ENCODE results near the gene ABI1. TPM values are rescaled to one million over a fixed set of nuclear protein-coding genes. Genes with fewer than 3 reads are reported as not detected.

Gene ABI1
- total RNA-seq, 2 experiments from 2014 or later = 54.5 to 54.6 TPM

DNA sequence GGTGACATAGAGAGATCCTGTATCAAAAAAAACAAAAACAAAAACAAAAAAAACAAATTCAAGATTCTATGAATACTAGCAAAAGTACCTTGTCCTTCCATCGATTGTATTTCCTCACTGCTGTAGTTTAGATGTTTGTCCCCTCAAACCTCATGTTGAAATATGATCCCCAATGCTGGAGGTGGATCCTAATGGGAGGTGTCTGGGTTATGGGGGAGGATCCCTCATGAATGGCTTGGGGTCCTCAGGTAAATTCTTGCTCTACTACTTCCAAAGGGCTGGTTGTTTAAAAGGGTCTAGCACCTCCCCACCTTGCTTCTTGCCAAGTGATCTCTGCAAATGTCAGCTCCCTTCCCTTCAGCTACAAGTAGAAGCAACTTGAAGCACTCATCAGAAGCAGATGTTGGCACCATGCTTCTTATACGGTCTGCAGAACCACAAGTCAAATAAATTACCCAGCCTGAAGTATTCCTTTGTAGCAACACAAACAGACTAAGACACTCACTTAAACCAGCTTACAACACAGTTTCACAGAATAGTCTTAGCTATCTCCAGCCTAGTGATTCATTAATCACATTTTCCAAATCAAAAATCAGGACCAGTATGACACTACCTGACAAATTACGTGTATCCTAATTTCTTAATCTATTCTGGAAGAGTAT, 20.7 kb downstream of the ABI1 start:
- Mint-ChIP-seq H3K27ac (no peak overlapping the region), H3K4me3 (no peak overlapping the region)

DNA sequence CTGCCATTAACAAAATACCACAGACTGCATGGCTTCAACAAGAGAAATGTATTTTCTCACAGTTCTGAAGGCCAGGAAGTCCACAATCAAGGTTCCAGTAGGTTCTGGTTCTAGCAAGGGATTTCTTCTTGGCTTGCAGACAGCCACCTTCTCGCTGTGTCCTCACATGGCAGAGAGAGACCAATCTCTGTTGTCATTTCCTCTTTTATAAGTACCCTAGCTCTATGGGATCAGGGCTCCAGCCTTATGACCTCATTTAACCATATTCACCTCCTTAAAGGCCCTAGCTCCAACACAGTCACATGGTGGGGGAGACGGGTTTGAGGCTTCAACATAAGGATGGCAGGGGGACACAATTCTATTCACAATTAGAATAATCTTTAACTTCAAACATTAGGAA, 23.6 kb downstream of the ABI1 start:
- no peaks in the 10 kb centered on the region for H3K27me3 Mint-ChIP-seq
- peaks cover 5% of the 10 kb centered on the region for H3K9me3 Mint-ChIP-seq
- POLR2A ChIA-PET = no interaction called here
- DNase-seq (no peak), ATAC-seq (ENCODE audit: low read depth) (no peak)
- peaks cover 16% of the 10 kb centered on the region for H3K4me1 Mint-ChIP-seq
- no peak overlapping the region for H3K4me3 Mint-ChIP-seq
- H3K27ac Mint-ChIP-seq = no peak overlapping the region
- H3K36me3 Mint-ChIP-seq = peaks cover 41% of the 10 kb centered on the region

More for the DNA sequence above, 20.7 kb downstream of the ABI1 start:
- H3K4me1 Mint-ChIP-seq = peaks cover 27% of the 10 kb centered on the region
- peaks cover 39% of the 10 kb centered on the region for H3K36me3 Mint-ChIP-seq
- H3K9me3 Mint-ChIP-seq = peaks cover 5% of the 10 kb centered on the region
- ATAC-seq (ENCODE audit: low read depth) (no peak), DNase-seq (no peak)
- POLR2A ChIA-PET = interaction anchor here (0.7 kb wide), 1 partner anchor 18 kb away, joined by 3 read pairs; no protein-coding TSS in a partner anchor
- H3K27me3 Mint-ChIP-seq = no peaks in the 10 kb centered on the region

DNA sequence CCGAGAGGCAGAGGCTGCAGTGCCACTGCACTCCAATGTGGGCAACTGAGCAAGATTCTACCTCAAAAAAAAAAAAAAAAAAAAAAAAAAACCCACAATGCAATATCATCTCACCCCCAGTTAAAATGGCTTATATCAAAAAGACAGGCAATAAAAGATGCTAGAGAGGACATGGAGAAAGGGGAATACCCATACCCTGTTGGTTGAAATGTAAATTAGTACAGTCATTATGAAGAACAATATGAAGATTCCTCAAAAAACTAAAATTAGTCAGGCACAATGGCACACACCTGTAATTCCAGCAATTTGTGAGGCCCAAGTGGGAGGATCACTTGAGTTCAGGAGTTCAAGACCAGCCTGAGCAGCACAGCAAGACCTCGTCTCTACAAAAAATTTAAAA, 25.7 kb downstream of the ABI1 start:
- Mint-ChIP-seq H3K36me3 (peaks cover 48% of the 10 kb centered on the region), H3K4me3 (no peak overlapping the region), H3K27ac (no peak overlapping the region), H3K27me3 (no peaks in the 10 kb centered on the region), H3K4me1 (peaks cover 12% of the 10 kb centered on the region), H3K9me3 (peaks cover 10% of the 10 kb centered on the region)
- ATAC-seq (ENCODE audit: low read depth) = no peak
- DNase-seq = no peak
- POLR2A ChIA-PET = interaction anchor here (0.7 kb wide), 1 partner anchor 138 kb away, joined by 8 read pairs; no protein-coding TSS in a partner anchor

DNA sequence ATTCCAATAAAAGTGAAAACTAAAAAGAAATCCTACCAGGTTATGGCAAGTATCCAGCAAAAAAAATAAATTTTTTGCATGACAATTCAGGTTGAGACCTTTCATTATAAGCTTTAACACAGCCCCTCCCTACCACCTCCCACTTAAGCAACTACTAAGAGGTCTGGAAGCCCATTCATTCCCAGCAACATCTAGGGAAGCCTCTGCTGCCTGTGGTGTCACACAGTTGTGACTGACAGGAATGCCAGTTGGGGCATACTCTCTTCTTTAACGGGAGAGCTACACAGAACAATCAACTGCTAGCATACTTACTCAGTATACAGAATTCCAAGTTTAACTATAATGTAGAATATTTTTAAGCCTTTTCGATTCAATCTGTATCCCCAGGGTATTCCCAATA, 27.8 kb downstream of the ABI1 start:
- H3K27me3 Mint-ChIP-seq = no peaks in the 10 kb centered on the region
- DNase-seq (no peak), ATAC-seq (ENCODE audit: low read depth) (no peak)
- POLR2A ChIA-PET = no interaction called here
- peaks cover 17% of the 10 kb centered on the region for H3K4me1 Mint-ChIP-seq
- no peak overlapping the region for H3K4me3 Mint-ChIP-seq
- no peak overlapping the region for H3K27ac Mint-ChIP-seq
- H3K36me3 Mint-ChIP-seq = peaks cover 46% of the 10 kb centered on the region
- H3K9me3 Mint-ChIP-seq = peaks cover 10% of the 10 kb centered on the region

DNA sequence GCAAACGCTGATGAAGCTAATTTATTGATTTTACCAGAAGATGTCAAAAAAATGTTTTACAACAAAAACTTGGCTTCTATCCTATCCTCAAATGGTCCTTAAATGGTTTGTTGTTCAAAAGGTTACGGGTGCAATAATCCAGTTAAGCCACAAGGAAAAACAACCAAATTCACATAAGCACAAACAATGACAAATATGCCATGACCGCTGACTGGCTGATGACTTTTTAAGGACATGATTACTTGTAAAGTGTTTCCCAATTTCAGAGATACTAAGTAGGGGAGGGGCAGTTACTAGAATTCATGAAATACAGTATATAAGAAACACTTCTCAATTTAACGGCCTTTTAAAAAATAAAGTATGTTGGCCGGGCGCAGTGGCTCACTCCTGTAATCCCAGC, 28.8 kb downstream of the ABI1 start:
- ATAC-seq (ENCODE audit: low read depth) = no peak
- Mint-ChIP-seq H3K9me3 (peaks cover 10% of the 10 kb centered on the region), H3K4me1 (peaks cover 18% of the 10 kb centered on the region), H3K4me3 (no peak overlapping the region), H3K27ac (no peak overlapping the region), H3K36me3 (peaks cover 43% of the 10 kb centered on the region), H3K27me3 (no peaks in the 10 kb centered on the region)
- no peak for DNase-seq
- POLR2A ChIA-PET = interaction anchor here (0.6 kb wide), 1 partner anchor 95 kb away, joined by 3 read pairs; no protein-coding TSS in a partner anchor

DNA sequence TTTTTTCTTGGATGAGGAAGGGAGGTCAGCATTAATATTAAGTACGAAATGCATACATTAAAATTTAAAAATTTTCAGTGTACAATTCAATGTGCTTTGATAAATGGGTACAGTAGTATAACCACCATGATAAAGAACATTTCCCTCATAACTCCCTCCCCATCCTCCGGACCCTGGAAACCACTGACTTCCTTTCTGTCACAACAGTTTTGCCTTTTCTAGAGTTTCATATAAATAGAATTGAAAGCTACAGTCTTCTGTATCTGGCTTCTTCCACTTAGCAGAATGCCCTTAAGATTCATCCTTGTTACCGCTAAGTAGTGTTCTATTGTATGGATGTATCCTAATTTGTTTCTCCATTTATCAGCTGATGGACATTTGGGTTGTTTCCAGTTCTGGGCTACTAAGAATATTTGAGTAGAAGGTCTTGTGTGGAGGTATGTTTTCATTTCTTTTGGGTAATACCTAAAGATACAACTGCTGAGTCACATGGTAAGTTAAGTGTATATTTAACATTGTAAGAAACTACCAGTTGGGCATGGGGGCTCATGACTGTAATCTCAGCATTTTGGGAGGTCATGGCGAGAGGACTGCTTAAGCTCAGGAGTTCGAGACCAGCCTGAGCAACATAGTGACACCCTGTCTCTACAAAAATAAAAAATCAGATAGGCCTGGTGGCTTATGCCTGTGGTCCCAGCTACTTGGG, 30.8 kb downstream of the ABI1 start:
- Mint-ChIP-seq H3K4me1 (peaks cover 18% of the 10 kb centered on the region), H3K36me3 (peaks cover 32% of the 10 kb centered on the region), H3K9me3 (peaks cover 6% of the 10 kb centered on the region), H3K27me3 (no peaks in the 10 kb centered on the region), H3K27ac (peak overlapping the region; percentile 54), H3K4me3 (peak overlapping the region; percentile 53)
- ATAC-seq (ENCODE audit: low read depth) = peak; percentile 47
- POLR2A ChIA-PET = no interaction called here
- no peak for DNase-seq

DNA sequence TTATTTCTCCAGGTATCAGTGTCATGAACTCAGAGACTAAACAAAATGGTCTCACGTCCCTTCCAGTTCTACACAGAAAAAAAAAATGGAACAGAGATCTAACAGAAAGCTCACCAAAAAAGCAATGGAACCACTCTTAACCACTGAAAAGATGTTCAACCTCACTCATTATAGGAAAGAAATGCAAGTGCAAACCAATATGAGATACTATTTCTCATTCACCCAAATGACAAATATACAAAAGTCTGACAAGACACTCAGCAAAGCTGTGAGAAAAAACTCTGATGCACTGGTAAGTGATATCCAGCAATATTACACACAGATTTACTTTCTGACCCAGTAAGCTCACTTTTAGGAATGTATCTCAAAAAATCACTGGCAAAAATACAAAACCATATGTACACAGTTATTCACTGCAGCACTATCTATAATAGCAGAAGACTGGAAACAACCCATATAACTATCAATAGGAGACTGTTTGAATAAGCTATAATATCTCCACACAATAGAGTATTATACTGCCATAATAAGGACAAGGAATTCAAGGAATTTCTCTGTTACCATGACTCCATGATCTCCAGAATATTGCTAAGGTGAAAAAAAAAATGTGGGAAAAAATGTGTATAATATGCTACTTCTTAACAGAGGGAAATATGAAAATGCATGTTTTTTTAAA, 36.6 kb downstream of the ABI1 start:
- DNase-seq (no peak), ATAC-seq (ENCODE audit: low read depth) (no peak)
- Mint-ChIP-seq H3K4me1 (peaks cover 12% of the 10 kb centered on the region), H3K9me3 (no peaks in the 10 kb centered on the region), H3K27me3 (no peaks in the 10 kb centered on the region), H3K4me3 (no peak overlapping the region), H3K27ac (no peak overlapping the region), H3K36me3 (peaks cover 26% of the 10 kb centered on the region)
- POLR2A ChIA-PET = no interaction called here

DNA sequence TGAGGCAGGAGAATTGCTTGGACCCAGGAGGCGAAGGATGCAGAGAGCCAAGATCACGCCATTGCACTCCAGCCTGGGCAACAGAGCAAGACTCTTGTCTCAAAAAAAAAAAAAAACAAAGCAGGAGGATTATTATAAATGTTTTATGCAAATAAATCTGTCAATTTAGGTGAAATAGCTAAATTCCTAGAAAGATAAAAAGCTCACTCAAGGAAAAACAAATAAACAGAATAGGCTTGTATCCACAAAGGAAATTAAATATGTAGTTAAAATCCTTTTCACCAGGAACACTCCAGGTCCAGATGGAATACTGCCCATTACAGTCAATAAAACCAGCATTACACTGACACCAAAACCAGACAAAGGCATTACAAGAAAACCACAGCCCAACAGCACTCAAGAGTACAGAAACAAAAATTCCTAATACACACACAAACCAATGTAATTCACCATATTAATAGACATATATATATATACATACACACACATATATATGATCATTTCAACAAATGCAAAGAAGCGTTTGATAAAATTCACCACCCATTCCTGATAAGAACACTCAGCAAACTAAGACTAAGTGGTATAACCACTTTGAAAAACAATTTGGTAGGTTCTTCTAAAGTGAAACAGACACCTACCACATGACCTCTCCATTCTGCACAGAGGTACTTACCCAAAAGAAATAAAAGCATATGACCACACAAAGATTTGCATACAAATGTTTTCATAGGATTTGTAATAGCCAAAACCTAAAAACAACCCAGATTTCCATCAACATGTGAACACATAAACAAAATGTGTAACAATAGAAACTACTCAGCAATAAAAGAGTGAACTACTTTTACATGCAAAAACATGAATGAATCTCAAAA, 38.8 kb downstream of the ABI1 start:
- no peak overlapping the region for H3K4me3 Mint-ChIP-seq
- no peaks in the 10 kb centered on the region for H3K9me3 Mint-ChIP-seq
- H3K4me1 Mint-ChIP-seq = peaks cover 9% of the 10 kb centered on the region
- H3K36me3 Mint-ChIP-seq = peaks cover 38% of the 10 kb centered on the region
- H3K27me3 Mint-ChIP-seq = no peaks in the 10 kb centered on the region
- H3K27ac Mint-ChIP-seq = no peak overlapping the region
- DNase-seq (no peak), ATAC-seq (ENCODE audit: low read depth) (no peak)
- POLR2A ChIA-PET = interaction anchor here (1.0 kb wide), 1 partner anchor 18 kb away, joined by 3 read pairs; no protein-coding TSS in a partner anchor

DNA sequence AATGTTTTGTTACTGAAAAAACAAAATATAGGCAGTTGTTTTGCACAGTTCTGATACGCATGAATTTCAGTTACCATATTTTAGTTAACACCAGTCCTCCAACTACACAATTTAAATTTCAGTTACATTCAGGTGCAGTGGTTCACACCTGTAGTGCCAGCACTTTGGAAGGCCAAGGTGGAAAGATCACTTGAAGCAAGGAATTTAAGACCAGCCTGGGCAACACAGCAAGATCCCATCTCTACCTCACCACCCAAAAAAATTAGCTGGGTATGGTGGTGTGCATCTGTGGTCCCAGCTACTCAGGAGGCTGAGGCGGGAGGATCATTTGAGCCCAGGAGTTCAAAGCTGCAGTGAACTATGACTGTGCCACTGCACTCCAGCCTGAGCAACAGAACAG, 45.3 kb downstream of the ABI1 start:
- POLR2A ChIA-PET = no interaction called here
- Mint-ChIP-seq H3K4me1 (peaks cover 2% of the 10 kb centered on the region), H3K36me3 (peaks cover 40% of the 10 kb centered on the region), H3K27ac (no peak overlapping the region), H3K4me3 (no peak overlapping the region), H3K27me3 (no peaks in the 10 kb centered on the region), H3K9me3 (peaks cover 1% of the 10 kb centered on the region)
- DNase-seq = no peak
- no peak for ATAC-seq (ENCODE audit: low read depth)

DNA sequence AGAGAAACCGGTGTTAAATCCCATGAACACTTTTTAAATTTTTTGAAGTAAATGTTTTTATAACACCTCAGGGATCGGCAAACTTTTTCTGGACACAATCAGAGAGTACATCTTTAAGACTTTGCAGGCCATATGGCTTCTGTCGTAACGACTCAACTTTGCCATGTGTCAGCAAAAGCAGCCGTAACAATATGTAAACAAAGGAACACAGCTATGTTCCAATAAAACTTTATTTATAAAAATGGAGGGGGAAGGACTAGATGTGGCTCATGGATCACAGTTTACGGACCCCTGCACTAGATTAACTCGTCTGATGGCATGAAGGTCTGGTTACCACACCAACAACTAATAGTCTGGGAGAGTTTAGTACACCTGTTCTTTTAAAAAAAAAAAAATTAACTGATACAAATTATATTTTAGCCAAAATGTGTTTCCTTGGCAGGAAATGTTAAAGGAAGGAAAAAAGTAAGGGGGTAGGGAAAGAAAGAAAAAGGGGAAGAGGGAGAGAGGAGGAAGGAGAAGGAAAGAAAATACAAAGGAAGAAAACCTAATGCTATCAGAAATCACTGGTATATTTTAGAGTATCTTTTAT, 50.2 kb downstream of the ABI1 start:
- no peaks in the 10 kb centered on the region for H3K27me3 Mint-ChIP-seq
- POLR2A ChIA-PET = no interaction called here
- peaks cover 18% of the 10 kb centered on the region for H3K4me1 Mint-ChIP-seq
- DNase-seq (no peak), ATAC-seq (ENCODE audit: low read depth) (no peak)
- no peak overlapping the region for H3K4me3 Mint-ChIP-seq
- H3K36me3 Mint-ChIP-seq = peaks cover 18% of the 10 kb centered on the region
- H3K9me3 Mint-ChIP-seq = peaks cover 1% of the 10 kb centered on the region
- H3K27ac Mint-ChIP-seq = no peak overlapping the region

DNA sequence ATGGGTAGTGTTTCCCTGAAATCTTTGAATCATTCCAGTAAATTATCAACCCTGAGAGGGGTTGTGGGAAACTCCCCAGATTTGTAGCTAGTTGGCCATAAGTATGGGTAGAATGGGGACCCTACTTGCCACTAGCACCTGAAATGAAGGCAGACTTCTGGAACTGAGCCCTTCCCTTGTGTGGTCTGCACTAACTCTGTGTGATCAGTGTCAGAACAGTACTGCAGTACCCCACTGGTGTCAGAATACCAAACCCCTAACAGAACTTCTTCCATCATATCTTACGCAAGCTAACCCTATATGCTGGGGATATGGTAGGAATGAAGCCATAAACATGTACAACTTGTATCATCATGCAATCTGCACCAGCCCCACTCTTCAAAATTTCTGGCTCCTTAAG, 50.8 kb downstream of the ABI1 start:
- POLR2A ChIA-PET = no interaction called here
- H3K9me3 Mint-ChIP-seq = peaks cover 1% of the 10 kb centered on the region
- ATAC-seq (ENCODE audit: low read depth) (no peak), DNase-seq (no peak)
- H3K4me3 Mint-ChIP-seq = no peak overlapping the region
- H3K36me3 Mint-ChIP-seq = peaks cover 18% of the 10 kb centered on the region
- peaks cover 21% of the 10 kb centered on the region for H3K4me1 Mint-ChIP-seq
- H3K27me3 Mint-ChIP-seq = no peaks in the 10 kb centered on the region
- no peak overlapping the region for H3K27ac Mint-ChIP-seq

DNA sequence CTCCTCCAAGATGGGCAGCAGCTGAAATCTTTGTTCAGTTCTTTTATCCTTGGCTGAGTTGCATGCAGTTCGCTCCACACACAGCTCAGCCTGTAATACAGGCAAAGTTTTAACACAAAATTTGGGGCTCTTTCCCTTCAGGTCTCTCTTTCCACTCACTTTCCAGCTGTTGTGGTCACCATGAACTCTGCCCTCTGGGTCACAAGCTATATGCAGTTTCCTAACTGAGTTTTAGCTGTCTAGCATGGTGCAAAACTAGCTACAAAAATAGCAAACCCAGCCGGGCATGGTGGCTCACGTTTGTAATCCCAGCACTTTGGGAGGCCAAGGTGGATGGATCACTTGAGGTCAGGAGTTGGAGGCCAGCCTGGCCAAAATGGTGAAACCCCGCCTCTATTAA, 53.2 kb downstream of the ABI1 start:
- Mint-ChIP-seq H3K9me3 (no peaks in the 10 kb centered on the region), H3K4me3 (no peak overlapping the region), H3K27ac (no peak overlapping the region), H3K27me3 (no peaks in the 10 kb centered on the region), H3K4me1 (peaks cover 34% of the 10 kb centered on the region), H3K36me3 (peaks cover 8% of the 10 kb centered on the region)
- ATAC-seq (ENCODE audit: low read depth) (no peak), DNase-seq (no peak)
- POLR2A ChIA-PET = interaction anchor here (0.7 kb wide), 1 partner anchor 53 kb away, joined by 3 read pairs; no protein-coding TSS in a partner anchor

Data from activated naive CD8-positive, alpha-beta T cell treated with anti-CD3 and anti-CD28 coated beads, Interleukin-2, amount 10 ng/mL, durations not matched to agents 7 days and 5 days (primary cell).